PFSK-1 (cell line): ENCODE results near the gene DMAC2.

ENCODE experiments used
- FOXP2 ChIP-seq: optimal IDR thresholded peaks from 2 replicates; pipeline ENCODE3; 2011; ENCODE audit warnings: borderline replicate concordance, control low read depth, inconsistent platforms; ENCODE audit not compliant: insufficient read depth; ENCODE audit errors: extremely low read length, extremely low read depth
- POLR2AphosphoS5 ChIP-seq: IDR thresholded peaks from 2 replicates; pipeline ENCODE4 v1.6.1; 2012; ENCODE audit warnings: low read depth, mild to moderate bottlenecking, control low read depth, low read length, moderate library complexity
- SIN3A ChIP-seq: IDR thresholded peaks from 2 replicates; pipeline ENCODE4 v1.6.1; 2012; ENCODE audit warnings: mild to moderate bottlenecking, low read length, moderate library complexity, borderline replicate concordance; ENCODE audit not compliant: insufficient read depth
- TAF1 ChIP-seq: IDR thresholded peaks from 2 replicates; pipeline ENCODE4 v1.6.1; 2012; ENCODE audit warnings: low read length, control low read depth, borderline replicate concordance; ENCODE audit not compliant: insufficient read depth
- TF ChIP-seq, protein P1 (sequence below), 2 experiments: IDR thresholded peaks; 2 replicates each; pipeline versions ENCODE4 v1.6.1 to v1.8.0; 2011 to 2012; ENCODE audit warnings: low read depth in 2 of 2, low read length in 2 of 2, control low read depth in 1 of 2, inconsistent platforms in 1 of 2, mild to moderate bottlenecking in 1 of 2, moderate library complexity in 1 of 2; ENCODE audit not compliant: insufficient read depth in 1 of 2

The DMAC2 gene

DNA sequence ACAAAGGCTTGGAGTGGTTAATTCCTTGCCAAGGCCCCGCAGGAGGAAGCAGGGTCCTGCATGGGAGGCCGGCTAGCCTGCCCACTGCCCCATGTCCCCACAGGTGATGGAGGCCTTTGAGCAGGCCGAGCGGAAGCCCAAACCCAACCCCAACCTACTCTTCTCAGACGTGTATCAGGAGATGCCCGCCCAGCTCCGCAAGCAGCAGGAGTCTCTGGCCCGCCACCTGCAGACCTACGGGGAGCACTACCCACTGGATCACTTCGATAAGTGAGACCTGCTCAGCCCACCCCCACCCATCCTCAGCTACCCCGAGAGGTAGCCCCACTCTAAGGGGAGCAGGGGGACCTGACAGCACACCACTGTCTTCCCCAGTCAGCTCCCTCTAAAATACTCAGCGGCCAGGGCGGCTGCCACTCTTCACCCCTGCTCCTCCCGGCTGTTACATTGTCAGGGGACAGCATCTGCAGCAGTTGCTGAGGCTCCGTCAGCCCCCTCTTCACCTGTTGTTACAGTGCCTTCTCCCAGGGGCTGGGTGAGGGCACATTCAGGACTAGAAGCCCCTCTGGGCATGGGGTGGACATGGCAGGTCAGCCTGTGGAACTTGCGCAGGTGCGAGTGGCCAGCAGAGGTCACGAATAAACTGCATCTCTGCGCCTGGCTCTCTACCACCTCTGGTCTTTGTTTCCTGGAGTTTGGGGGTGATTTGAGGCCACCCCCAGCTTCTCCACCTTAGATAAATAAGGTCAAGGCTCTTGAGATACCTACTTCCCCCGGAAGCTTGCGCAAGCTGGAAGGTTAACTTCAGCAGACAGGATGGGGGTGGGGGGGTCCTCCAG is 15.2 kb downstream of the DMAC2 start:
- TF ChIP-seq SIN3A = no peak
- TF ChIP-seq, protein P1, sequence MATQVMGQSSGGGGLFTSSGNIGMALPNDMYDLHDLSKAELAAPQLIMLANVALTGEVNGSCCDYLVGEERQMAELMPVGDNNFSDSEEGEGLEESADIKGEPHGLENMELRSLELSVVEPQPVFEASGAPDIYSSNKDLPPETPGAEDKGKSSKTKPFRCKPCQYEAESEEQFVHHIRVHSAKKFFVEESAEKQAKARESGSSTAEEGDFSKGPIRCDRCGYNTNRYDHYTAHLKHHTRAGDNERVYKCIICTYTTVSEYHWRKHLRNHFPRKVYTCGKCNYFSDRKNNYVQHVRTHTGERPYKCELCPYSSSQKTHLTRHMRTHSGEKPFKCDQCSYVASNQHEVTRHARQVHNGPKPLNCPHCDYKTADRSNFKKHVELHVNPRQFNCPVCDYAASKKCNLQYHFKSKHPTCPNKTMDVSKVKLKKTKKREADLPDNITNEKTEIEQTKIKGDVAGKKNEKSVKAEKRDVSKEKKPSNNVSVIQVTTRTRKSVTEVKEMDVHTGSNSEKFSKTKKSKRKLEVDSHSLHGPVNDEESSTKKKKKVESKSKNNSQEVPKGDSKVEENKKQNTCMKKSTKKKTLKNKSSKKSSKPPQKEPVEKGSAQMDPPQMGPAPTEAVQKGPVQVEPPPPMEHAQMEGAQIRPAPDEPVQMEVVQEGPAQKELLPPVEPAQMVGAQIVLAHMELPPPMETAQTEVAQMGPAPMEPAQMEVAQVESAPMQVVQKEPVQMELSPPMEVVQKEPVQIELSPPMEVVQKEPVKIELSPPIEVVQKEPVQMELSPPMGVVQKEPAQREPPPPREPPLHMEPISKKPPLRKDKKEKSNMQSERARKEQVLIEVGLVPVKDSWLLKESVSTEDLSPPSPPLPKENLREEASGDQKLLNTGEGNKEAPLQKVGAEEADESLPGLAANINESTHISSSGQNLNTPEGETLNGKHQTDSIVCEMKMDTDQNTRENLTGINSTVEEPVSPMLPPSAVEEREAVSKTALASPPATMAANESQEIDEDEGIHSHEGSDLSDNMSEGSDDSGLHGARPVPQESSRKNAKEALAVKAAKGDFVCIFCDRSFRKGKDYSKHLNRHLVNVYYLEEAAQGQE (IDR thresholded peaks at IDR 0.05; ENCODE audit: insufficient read depth in 1 of 2, low read depth in 2 of 2, low read length in 2 of 2) = no peak
- no peak for TF ChIP-seq TAF1
- no peak for TF ChIP-seq POLR2AphosphoS5
- no peak for TF ChIP-seq FOXP2

DNA sequence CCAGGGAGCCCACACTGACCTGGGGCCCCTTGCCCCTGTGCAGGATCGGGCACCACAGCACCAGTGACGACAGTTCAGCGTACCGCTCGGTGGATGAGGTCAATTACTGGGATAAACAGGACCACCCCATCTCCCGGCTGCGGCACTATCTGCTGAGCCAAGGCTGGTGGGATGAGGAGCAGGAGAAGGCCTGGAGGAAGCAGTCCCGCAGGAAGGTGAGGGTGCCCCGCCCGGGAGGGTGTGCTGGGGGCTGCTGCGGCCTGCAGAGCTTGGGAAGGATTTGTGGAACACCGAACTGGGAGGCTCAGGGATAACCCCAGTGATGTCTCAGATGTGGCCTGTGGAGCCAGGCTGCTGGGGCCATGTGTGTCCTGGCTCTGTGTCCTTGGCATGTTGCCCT is 16.8 kb downstream of the DMAC2 start:
- TF ChIP-seq TAF1 (no peak), FOXP2 (no peak), POLR2AphosphoS5 (no peak), SIN3A (no peak)
- TF ChIP-seq, protein P1 (IDR thresholded peaks at IDR 0.05; ENCODE audit: insufficient read depth in 1 of 2, low read depth in 2 of 2, low read length in 2 of 2) = no peak

DNA sequence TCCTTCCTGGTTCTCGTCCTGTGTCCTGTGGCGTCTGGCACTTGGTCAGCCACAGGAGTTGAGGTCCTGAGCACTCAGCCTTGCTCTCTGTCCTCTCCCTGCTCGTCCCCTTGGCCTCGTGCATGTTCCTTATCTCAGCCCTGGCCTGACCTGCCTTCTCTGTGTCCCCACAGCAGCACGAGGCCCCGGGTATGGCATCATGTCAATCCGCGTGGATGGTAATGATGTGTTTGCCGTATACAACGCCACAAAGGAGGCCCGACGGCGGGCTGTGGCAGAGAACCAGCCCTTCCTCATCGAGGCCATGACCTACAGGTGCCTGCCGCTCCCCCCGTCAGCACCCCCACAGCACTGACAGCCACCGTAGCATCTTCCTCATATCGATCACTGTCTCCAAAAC is 17.3 kb downstream of the DMAC2 start:
- TF ChIP-seq TAF1 (no peak), SIN3A (no peak), POLR2AphosphoS5 (no peak), FOXP2 (no peak)
- TF ChIP-seq, protein P1 (IDR thresholded peaks at IDR 0.05; ENCODE audit: insufficient read depth in 1 of 2, low read depth in 2 of 2, low read length in 2 of 2) = no peak

DNA sequence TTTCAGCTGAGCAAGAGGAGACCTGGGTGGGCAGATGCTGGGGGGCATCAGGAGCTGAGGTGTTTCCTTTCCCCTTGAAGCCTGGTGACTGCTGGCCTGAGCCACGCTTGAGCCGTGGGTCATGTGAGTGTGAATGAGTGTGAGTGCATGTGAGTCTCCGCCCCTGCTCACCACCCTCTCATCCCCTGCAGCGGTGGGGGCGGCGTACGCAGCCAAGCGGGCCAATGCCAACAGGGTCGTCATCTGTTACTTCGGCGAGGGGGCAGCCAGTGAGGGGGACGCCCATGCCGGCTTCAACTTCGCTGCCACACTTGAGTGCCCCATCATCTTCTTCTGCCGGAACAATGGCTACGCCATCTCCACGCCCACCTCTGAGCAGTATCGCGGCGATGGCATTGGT is 17.7 kb downstream of the DMAC2 start:
- TF ChIP-seq FOXP2 (no peak), POLR2AphosphoS5 (no peak), SIN3A (no peak)

DNA sequence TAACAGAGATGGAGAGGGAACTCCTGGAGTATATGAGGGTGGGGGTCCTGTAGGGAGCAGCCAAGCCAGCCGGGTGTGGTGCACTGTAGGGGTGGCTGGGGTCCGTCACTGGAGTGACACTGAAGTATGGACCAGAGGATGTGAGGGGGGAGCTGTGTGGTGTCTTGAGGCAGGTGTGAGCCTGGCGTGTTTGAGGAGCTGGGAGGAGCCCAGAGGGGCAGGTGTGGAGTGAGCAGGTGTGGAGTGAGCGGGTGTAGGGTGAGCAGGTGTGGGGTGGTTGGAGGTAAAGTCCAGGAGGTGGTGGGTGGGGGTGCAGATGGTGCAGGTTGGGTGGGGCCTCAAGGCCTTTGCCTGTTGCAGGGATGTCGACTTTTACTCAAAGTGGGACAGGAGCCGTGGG is 18.4 kb downstream of the DMAC2 start:
- TF ChIP-seq FOXP2 = no peak
- no peak for TF ChIP-seq POLR2AphosphoS5
- TF ChIP-seq TAF1 = no peak
- TF ChIP-seq, protein P1 (IDR thresholded peaks at IDR 0.05; ENCODE audit: insufficient read depth in 1 of 2, low read depth in 2 of 2, low read length in 2 of 2) = no peak
- TF ChIP-seq SIN3A = no peak
